Activated naive CD4-positive, alpha-beta T cell (primary cell): Measurements from ENCODE around the gene PRF1.

Source experiments
- DNase-seq, 4 experiments: peaks; one replicate each; lab custom pipeline; 2025; lab: John Stamatoyannopoulos, UW

PRF1 gene

DNA sequence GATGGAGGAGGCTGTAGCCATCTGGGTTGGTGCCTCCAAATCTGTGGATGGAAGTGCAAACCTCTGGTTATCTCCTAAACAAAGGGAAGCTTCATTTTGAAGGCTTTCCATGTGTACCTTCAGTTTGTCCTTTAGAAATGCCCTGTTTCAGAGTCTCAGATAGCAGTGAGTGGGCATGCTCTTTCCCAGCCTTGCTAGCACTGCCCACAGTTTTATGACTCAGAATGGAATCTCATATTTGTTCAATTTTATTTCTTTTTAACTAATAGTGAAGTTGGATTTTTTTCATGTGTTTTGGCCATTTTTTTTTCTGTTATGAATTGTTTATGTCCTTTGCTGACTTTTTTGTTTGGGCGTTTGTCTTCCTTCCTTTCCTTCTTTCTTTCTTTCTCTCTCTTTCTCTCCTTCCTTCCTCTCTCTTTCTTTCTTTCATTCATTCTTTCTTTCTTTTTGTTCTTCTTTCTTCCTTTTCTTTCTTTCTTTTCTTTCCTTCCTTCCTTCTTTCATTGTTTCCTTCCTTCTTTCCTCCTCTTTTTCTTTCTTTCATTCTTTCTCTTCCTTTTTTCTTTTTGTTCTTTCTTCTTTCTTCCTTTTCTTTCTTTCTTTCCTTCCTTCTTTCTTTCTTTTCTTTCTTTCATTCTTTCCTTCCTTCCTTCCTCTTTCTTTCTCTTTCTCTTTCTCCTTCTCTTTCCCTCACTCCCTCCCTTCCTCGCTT is 25.6 kb downstream of the PRF1 start:
- DNase-seq: no peak

DNA sequence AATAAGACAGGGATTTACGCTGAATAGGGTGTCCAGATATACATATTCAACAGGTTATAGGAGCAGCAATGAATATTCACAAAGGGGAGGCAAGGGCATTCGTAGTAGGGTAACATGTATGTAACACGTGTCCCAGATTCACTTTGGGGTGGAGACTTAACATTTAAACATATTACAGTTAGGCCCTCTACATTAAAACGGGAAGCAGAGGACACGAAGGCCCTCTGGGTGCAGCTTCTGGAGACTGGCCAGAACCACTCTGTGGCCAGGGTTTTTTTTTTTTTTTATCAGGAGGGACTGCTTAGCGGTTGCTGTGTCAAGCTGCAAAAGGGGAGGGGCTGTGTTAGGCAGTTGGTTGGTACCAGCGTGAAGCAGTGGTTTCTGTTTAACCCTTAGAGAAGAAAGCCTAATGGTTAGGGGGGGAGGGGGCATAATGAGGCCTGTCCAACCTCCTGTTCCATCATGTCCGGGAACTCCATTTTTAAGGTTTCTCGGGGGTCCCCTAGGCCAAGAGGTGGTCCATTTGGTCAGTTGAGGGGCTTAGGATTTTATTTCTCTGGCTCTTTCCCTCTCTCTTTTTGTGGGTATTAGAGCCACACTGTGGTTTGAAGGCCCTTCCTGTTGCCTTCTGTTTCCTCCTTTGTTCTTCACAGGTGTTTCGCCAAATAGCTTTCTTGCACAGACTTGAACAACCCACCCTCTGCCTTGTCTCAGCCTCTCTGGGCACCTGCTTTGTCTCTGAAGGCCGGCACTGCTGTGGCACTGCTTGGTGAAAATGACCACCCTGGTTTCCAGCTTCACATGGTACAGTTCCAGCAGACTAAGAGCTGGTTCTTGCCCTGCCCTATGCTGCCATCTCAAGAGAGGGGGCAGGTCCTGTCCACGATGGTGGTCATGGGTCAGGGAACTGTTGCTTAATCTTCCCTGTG is 26.4 kb downstream of the PRF1 start:
- no peak for DNase-seq

DNA sequence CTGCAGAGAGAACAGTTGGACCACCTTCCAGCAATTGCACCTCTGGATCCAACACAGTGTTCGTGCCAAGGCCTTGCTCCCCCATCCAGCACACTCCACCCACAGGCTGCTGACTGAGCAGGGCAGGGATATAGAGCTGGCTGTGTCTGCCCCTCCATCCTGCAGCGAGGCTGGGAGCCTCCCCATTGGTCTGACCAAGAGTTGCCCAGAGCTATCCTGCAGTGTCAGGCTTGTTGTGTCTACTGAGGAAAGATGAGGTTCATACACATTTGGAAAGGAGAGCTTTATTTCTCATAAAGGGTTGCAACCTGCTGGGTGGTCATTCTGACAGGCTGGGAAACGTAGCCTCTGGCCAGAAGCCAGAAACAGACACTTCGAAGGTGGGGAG is 27.1 kb downstream of the PRF1 start:
- DNase-seq: no peak

DNA sequence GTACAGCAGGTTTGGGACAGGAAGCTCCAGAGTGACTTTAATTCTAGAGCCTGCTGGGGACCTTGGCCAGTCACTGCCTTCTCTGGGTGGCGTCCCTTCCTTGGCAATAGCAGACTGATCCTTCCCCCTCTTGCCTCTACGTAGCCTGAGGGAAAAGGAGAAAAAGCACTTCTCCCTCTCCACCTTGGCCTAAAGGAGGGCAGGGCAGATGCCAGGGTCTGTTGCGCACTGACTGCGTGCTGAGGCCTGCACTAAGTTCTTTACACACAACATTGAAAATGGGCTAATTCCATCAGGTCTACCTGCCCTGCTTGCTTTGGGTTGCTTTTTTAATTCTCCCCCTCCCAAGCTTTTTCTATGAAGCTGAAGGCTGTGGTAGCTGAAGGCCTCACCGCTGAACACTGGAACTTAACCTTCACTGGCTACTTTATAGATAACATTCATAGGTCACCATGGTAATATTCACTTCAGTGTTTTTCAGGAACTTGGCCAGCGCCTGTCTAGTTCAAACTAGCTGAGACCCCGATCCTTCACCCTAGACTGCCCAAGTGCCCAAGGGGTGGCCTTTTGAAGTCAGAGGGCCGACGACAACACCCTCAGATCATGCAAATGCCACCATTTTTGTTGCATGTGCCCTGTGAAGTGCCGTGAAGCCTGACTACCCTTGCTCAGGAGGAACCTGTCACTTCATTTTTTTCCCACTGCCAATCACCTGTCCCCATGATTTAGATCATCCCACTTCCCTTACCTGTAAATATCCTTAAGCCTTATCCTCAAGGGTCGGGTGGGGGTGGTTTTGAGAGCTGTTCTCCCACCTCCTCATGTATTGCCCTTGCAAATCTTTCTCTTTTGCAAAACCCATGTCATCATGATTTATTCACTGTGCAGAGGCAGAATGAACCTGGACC is 28.7 kb downstream of the PRF1 start:
- DNase-seq: no peak

DNA sequence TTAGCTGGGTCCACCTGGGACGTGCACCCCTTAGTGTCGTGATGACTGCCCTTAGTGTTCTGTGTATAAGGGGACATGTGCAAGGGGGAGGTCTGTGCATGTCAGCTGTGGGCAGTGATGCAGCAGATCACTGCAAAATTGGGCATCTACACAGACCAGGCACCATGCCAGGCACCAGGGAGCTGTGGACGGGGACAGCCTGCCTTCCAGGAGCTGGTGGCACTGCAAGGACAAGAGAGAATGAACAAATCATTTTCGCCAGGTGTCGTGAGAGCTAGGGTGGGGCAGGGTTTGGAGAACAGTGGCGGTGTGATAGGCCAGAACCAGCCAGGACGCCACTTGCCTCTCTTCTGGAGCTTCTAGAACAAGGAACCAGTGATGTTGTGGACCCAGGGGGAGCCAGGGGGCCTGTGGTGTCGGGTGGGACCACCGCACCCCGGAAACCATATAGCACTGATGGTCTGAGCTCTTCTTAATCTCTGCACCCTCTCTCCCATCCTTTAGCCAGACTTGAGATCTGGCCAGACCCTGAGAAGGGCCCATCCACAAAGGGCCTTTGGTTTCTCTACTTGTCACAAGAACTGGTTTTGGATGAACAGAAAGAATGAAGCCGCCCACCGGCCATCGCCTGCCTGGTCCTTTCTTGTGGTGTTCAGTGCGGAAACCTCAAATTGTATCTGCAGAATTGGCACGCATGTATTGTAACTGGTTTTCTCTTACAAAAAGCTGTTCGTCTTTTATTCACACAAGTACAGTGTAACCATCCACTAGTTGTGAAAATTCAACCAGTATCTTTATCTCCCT is 30.7 kb downstream of the PRF1 start:
- no peak for DNase-seq

DNA sequence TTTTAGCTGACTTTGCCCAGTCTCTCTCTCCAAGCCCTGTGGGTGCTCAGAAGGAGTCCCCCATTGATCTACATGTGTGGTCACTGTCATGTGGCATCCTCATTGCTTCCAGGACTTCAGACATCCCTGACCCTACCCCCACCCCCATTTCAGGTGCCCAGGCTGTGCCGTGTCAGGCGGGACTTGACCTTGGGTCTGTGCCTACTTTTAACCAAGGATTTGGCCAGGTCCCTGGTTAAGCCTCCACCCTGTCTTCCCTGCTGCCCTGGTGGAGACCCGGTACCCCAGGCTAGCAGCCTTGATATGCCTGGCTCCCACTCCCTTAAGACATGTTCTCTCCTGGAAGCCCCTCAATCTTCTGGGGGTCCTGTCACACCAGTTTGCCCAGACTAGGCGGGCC is 31.3 kb downstream of the PRF1 start:
- no peak for DNase-seq

DNA sequence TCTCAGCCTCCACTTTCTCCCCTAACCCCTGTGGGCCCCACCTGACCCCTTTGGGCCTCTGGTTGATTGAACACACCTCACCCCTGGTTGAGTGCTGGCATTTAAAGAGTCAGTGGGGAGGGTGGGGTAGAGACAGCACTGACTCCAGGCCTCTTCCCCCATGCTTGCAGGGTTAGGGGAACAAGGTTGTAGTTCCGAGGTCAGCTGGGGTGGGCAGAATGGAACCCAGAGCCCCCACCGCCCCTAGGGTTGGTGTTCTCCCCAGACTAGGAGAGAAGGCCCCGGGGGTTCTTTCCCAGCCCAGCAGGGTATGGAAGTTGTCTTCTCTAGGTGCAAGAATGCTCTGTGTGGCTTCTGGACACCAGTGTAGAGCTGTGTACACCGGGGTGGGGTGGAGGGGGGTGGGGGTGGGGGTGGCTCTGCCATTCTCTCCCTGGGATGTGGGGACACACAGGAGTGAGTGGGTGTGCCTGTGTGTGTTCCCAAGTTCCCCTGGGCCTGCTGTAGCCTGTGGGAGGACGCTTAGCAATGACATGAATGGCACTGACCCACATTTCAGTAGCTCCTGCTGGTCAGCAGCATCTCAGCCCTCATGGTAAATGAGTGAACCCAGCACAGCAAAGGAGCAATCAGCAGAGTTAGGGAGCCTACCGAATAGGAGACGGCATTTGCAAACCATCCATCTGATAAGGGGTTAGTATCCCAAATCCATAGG is 33.6 kb downstream of the PRF1 start:
- no peak for DNase-seq

DNA sequence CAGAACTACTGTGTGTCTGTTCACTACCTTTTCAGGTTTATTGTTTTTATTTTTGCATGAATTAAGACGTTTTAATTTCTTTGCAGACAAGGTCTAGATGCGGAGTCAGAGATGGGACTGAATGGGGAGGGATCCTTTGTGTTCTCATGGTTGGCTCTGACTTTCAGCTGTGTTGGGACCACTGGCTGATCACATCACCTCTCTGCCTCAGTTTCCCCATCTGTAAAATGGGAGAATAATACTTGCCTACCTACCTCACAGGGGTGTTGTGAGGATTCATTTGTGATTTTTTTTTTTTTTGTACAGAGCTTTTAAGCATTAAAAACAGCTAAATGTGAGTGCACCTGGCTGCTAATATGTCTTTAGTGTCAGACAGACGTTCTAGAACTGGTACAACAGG is 34.4 kb downstream of the PRF1 start:
- no peak for DNase-seq

DNA sequence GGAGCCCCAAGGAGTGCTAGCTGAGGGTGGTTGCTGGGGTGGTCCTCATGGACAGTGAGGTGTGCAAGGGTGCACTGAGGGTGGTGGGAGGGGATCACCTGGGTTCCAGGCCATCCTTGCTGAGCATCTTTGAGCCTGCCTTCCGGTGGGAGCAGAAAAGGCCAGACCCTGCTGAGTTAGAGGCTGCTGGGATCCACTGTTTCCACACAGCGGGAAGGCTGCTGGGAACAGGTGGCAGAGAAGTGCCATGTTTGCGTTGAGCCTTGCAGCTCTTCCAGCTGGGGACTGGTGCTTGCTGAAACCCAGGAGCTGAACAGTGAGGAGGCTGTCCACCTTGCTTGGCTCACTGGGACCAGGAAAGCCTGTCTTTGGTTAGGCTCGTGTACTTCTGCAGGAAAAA is 34.9 kb downstream of the PRF1 start:
- no peak for DNase-seq

DNA sequence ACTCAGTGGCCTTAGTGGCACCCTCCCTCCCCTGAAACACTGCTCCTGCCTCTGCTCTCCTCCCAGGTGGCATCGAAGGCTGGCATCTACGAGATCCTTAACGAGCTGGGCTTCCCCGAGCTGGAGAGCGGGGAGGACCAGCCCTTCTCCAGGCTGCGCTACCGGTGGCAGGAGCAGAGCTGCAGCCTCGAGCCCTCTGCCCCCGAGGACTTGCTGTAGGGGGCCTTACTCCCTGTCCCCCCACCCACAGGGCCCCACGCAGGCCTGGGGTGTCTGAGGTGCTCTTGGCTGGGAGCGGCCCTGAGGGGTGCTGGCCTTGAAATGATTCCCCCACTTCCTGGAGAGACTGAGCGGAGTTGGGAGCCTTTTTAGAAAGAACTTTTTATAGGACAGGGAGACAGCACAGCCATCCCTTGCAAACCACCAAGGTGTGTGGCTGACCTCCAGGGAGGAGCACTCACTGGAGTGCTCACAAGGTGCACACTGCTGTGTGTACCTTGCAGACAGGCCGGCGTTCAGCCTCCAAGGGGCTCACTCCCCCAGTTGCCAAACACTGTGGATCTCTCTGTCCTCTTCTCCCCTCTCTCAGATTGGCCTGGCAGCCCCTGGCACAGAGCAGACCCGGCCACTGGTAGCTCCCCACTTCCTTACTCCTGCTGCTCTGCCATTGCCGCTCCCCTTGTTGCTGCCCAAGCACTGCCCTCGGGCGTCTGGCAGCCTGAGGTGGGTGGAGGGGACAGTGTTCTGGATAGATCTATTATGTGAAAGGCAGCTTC is 35.8 kb downstream of the PRF1 start:
- no peak for DNase-seq

DNA sequence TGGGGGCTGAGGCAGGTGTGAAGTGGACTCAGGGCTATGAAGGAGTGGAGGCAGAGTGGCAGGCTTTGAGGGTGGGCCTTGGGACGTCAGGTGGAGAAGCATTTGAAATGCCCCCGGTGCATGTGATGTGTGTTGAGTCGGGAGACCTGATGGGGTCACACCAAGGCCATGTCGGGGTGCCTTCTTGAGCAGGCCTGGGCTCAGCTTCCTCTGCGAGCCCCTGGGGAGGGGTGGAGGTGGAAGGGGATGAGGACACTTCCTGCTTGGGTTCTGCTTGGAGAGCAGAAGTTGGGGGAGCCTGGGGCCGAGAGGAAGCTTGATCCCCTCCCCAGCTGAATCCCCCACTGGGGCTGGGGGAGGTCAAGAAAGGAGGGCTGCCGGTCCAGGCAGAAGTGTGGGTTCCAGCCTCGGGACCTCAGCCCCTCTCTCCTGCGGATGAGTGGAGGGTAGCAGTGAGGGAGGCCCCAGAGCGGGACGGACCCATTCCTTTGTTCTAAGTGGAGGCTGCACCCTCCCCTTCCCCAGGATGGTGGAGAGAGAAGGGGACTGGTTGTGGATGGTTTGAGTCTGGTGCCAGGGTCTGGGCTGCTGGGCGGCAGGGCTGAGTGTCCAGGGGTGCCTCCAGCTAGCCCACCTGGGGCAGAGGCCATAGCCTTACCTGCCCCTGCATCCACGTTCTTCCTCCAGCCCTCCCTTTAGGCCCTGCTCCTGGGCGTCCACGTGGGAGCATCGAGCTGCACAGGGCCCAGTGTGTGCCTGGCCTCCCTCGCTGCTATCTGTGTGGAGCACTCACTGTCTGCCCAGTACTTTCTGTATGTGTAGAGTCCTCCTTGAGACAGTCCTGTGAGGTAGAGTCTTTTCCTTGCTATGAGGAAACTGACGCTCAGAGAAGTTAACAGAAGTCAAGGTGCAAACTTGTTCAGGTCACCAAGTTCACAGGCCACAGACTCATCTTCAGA is 36.7 kb downstream of the PRF1 start:
- no peak for DNase-seq

DNA sequence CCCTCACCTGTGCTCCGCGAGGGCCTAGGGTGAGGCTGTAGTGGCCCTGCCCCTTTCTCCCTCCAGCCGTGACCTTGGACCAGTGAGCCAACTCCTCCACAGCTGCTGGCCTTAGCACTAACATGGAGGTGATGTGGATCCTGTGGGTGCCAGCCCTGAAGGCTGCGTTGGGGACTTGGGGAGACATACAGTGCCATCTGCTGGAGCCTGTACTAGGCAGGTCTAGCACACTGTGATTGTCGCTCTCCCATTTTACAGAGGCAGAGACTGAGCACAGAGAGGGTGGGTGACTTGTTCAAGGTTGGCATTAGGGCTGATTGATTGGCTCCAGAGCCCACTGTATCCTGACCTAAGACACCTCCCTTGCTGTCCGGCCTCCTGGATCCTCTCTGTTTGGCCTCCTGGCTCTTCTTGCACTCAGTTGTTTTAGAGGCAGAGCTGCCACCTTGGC is 37.6 kb downstream of the PRF1 start:
- DNase-seq: no peak

DNA sequence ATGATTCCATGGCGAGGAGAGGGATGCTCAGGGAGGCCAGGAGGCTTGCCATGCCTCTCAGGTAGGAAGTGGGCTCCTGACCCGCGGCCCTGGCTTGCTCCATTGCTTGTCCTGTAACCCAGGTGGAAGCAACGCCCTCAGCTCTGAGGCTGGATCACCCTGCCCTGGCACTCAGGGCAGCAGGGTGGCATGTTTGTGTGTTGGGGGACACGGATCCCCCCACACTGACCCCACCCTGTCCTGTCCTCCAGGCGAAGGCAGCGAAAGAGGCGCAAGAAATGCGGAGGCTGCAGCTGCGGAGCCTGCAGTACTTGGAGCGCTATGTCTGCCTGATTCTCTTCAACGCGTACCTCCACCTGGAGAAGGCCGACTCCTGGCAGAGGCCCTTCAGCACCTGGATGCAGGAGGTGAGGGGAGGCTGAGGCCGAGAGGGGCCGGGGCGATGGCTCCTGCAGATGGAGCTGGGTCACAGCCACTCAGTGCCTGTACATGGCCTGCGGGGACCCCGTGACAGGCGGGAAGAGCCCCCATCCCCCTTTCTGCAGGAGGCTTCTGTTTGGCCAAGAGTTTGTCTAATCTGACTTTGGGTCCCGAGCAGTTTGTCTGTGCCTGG is 38.3 kb downstream of the PRF1 start:
- no peak for DNase-seq

DNA sequence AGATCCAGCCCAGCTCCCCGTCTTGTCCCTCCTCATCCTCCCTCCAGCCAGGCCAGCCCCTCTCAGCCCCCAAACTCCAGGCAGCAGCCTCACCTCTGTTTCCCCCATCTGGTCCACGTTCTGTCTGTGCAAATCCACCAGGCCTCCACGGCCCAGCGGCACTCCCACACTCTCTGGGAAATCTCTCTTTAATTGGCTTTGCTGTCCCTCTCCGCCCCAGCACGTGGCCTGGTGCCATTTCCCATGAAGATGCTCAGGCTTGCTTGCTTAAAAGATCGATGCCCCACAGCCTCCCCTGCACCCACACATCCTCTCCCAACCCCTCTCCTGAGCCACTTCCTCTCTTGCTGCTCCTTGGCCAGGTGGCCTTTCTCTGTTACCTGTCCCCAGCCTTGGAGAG is 39.3 kb downstream of the PRF1 start:
- no peak for DNase-seq

DNA sequence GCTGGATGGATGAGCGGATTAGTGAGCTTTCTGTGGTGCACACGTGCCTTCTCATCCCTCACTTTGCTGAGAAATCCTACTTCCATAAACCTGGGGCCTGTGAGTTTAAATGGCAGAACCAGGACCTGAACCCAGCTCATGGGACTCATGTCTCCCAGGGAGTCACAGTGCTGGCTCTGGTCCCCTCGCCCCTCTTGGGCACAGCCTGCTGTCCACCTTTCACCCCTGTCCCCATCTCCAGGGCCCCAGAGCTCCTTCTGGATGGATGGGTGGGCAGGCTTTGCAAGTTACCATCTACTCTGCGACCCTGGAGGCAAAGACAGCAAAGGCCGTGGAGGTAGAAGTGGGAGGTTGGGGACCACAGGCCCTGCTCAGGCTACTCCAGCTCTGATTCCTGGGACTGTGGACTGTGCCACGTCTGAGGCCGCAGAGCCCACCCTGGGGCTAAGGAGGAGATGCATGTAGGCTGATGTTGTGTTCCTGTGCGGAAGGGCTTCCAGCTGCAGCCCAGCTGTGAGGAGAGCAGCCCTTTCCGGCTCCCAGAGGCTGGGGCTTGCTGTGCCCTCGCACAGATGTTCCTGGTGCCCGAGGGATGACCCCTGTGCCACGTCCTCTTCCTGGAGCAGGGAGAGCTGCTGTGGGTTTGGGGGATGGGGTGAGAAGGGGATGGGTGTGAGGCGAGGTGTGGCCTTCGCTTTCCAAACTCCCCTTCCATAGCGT is 40.3 kb downstream of the PRF1 start:
- DNase-seq: no peak

DNA sequence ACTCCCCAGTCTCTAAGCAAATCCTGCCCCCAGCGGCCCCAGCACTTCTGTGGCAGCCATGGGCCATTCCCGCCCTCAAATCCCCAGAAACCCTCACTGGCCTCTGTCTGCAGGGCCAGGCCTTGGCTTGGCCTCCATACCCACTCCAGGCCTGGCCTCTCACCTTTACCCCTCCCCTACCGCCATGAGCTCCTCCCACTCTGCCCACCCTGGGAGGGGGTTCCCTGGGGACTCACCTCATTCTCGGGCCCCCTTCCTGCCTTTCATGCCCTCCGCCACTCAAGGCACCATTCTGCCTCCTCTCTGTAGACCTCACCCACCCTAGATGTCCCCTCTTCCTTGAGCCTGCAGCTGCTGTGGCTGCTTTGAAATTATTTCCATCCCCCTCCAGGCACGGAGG is 41.0 kb downstream of the PRF1 start:
- DNase-seq: no peak

DNA sequence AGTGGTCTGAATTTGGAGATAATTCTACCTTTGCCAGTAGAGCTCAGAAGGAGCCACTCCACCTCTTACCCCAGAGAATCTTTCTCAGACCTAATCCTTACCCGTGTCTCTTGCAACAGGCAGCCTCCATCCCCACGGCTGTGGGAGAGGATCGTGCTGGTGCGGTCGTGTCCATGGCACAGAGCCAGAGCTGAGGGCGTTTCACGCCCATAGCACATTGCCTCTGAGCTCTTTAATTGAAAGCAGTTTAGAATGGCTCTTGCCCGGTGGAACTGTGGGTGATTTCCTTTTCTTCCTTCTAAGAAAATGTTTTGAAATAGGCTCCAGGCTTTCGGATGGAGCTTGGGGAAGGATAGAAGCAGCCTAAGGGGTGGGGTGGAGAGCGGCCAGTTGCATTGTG is 41.5 kb downstream of the PRF1 start:
- no peak for DNase-seq

DNA sequence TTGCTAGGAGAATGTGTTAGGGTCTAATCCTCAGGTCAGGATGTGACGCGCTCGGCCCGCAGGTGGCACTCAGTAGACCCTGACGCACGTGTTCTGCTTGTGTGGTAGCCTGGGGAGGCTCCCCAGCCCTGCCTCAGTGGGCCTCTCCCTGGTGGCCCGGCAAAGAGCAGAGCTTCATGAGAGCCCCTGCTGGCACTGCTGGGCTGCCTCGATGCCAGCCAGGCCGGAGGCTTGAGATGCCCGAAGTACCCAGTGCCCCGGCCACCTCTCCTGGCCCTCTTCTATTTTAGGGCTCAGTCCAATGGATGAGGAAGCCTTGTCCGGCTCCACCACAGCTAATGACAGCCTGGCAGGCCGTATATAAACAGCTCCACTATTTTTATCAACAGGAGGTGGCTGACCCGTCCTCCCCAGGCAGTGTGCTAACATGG is 42.0 kb downstream of the PRF1 start:
- no peak for DNase-seq
